ENCODE measurements around the gene PIGQ.
A peak's percentile ranks its signal among the peaks of the same experiment; 100 is the strongest.

Gene PIGQ

DNA sequence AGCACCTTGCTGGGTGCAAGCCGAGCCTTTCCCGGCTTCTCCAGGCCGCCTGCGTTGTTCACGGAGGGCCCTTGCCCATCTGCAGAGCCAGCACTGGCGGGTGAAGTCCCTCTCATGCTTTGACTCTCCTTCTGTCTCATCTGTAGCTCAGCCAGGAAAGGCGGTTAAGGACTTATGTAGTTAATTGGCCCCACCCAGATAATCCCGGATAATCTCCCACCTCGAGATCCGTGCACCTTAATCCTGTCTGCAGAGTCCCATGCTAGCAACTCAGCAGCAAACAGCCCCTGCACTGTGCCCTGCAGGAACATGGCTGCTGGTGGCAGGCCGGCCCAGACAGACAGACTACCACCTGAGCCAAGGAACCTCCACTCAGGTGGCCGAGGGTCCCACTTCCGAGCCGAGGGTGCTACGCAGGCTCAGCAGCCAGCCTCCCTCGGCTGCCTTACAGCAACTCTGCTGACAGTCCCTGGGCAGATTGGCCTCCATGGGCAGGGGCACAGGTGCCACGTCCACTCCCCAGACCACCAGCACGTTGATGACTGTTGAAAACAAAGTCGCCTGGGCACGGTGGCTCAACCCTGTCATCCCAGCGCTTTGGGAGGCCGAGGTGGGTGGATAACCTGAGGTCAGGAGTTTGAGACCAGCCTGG, 37.0 kb downstream of the PIGQ start:
- no peak for DNase-seq (ENCODE audit: low read depth, low spot score)

DNA sequence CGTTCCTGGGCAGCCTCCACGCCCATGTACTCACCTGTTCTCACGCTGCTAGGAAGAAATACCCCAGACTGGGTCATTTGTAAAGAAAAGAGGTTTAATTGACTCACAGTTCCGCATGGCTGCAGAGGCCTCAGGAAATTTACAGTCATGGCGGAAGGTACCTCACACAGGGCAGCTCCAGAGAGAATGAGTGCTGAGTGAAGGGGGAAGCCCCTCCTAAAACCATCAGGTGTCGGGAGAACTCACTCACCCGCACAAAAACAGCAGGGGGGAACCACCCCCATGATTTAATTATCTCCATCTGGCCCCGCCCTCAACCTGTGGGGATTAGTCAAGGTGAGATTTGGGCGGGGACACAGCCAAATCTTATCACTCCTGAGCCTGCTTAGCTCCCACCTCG, 38.3 kb downstream of the PIGQ start:
- no peak for DNase-seq (ENCODE audit: low read depth, low spot score)

DNA sequence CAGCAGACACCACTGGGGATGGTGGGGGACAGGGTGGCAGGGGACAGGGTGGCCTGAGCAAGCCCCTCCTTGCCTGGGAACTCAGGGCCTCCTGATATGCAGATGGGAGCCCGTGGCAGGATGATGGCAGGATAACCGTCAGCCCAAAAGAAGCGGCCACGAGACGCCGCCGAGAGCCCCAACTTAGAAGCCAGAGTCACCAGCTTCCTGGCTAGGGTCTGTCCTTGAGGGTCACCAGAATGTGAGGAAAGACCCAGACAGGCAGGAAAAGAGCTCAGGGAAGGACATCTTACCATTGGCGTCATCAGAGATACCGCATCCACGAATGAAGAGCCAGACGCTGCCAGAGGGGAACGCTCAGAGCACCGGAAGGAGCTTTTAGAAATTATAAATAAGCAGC, 39.5 kb downstream of the PIGQ start:
- no peak for DNase-seq (ENCODE audit: low read depth, low spot score)

DNA sequence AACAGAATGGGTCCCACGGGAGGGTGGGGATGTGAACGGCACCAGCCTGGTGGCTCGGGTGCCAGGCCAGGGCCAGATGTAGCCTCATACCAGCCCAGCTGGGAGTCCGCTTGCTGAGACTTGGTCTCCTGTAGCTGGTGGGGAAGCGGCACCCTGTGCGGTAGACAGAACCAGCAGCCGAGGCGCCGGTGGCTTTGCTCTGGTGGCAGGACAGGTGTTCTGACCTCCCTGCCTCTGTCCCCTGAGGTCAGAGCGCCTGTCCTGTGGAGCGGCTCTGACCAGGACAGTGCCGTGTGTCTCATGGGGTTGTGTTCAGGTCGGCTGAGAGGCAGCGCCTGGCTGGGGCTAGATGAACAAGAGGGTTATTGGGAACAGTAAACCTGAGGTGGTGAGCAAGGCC, 40.2 kb downstream of the PIGQ start:
- DNase-seq (ENCODE audit: low read depth, low spot score): no peak

- DNase-seq (ENCODE audit: low read depth, low spot score): peak; percentile 65
Observed at GRCh38 chr16:610513-611381, 41.0 kb downstream of the PIGQ start.

DNA sequence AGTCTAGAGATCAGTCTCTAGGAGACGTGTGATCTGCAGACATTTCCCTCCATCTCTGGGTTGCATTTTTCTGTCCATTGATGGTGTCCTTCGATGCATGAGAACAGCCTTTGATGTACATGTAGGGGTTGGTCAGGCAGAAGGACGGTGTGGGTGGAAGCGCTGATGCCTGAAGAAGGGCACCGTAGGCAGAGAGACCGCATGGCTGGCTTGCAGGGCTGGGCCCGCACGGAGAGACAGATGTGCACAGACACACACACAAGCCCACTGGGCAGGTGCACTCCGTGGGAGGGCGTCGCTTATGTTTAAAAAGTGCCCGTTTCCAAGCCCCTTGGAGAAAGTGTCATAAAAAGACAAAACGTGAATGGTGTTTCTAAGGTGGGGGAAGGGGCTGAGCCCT, 45.4 kb downstream of the PIGQ start:
- no peak for DNase-seq (ENCODE audit: low read depth, low spot score)

DNA sequence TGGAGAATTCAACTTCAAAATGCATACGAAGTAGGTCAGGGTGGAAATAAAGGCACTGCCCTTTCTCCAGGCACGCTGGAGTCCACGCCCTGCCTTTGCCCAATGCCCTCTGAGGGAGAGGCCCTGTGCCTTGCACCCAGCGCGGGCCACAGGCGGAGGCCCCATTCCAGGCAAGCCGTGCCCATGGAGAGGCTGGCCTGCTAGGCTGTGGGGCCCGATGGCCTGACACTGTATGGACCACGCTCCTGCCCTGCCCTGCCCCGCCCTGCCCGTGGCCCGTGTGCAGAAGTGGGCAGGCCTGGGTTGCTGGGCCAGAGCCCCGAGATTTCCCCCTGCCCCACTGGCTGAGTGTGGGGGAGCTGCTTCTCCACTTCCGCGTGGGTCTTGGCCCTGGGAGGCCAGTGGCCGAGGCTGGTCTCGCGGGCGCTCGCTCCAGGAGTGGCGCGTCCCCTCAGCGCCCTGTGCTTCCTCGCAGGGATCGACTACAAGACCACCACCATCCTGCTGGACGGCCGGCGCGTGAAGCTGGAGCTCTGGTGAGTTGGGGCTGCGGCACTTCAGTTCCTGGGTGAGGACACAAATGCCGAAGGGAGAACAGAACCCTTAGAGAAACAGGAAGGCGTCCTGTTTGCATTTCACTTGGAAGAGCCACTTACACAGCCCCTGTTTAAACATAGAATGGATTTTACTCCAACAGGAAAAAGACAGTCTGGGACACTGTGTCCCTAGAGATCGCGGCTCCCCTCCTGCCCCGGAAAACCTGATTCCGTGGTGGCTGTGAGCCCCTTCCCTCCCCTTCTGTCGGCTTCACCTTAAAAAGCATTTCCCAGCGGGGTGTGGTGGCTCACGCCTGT, 47.2 kb downstream of the PIGQ start:
- DNase-seq (ENCODE audit: low read depth, low spot score): no peak

- DNase-seq (ENCODE audit: low read depth, low spot score): no peak
Observed at GRCh38 chr16:617855-618254, 48.1 kb downstream of the PIGQ start.

DNA sequence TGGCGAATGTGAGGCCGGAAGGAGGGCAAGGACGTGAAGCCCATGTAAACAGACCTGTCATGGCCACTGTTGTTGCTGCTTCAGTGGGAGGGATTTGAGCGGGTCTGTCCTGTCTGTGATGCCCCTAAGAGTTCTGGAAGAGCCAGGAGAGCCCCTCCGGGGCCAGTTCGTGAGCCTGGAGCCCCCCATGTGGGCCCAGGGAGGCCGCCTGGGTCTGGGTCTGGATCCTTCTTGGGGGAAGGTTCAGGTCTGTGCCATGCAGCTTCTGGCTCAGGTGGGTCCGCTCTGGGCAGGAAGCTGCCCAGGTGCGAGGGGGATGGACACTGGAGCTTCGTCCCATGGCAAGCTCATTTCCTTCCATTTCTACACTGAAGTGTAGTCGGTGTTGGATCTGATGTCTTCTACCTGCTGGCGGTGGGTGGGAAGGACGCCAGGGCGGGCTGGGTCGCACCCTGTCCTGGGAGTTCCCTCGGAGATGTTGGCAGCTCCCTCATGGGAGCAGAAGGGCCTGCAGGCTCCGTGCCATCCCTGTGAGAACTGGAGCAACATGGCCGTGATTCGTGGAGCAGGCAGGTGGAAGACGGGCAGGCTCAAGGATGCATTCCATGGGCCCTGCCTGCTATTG, 49.8 kb downstream of the PIGQ start:
- DNase-seq (ENCODE audit: low read depth, low spot score): no peak

- no peak for DNase-seq (ENCODE audit: low read depth, low spot score)
Observed at GRCh38 chr16:620700-621525, 51.1 kb downstream of the PIGQ start.

DNA sequence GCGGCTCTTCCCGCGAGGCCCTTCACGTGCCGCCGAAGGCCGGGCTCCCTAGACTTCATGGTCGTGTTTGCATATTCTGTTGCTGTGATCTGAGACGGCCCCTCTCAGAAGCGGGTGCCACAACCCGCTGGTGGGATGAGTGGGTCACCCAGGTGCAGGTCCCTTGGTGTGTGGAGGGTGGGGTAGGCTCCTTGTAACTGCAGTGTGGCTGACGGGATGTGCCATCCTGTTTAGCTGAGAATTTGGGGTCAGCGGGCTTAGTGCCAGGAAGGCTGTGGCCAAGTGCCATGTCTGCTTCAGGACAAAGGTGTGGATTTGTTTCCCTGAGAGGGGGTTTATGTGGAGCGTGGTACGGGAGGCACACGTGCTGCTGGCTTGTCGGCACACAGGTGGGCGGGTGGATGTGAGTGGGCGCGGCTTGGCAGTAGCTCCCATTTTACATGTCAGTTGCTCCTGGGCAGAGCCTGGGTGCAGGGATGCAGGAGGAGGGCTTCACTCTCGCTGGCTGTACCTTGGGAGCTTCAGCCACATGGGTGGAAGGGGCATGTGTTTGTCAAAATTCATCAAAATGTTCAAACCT, 51.8 kb downstream of the PIGQ start:
- no peak for DNase-seq (ENCODE audit: low read depth, low spot score)

- no peak for DNase-seq (ENCODE audit: low read depth, low spot score)
Observed at GRCh38 chr16:622920-623280, 53.1 kb downstream of the PIGQ start.

- no peak for DNase-seq (ENCODE audit: low read depth, low spot score)
Observed at GRCh38 chr16:624526-625070, 54.8 kb downstream of the PIGQ start.

GRCh38 chr16:625117-625976, 55.6 kb downstream of the PIGQ start:
- no peak for DNase-seq (ENCODE audit: low read depth, low spot score)

DNA sequence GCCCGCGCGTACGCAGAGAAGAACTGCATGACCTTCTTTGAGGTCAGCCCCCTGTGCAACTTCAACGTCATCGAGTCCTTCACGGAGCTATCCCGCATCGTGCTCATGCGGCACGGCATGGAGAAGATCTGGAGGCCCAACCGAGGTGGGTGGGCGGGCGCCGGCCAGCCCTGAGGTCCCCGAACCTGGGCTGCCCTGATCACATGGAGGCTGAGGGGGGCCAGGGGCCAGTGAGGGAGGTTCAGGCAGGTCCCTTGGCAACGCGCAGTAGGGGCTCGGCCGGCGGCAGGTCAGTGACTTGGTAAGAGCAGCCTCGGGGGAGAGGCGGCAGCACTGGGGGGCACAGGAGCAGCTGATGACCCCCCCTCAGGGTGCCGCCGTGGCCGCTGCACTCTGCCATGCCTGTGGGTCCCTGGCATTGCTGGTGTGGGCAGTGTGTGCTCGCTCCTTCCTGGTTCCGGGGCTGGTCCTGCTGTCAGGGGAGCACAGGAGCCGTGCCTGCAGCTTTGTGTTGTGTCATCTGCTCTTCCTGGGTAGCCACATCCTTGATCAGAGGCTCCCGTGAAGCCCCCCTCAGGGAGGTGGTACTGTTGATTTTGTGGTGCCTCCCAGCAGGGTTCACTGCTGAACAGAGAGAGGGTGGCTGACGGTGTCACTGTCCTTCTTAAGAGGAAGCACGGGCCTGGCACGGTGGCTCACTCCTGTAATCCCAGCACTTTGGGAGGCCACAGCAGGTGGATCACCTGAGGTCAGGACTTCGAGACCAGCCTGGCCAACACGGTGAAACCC, 56.4 kb downstream of the PIGQ start:
- DNase-seq (ENCODE audit: low read depth, low spot score): no peak

- no peak for DNase-seq (ENCODE audit: low read depth, low spot score)
Observed at GRCh38 chr16:626787-627453, 57.2 kb downstream of the PIGQ start.

DNA sequence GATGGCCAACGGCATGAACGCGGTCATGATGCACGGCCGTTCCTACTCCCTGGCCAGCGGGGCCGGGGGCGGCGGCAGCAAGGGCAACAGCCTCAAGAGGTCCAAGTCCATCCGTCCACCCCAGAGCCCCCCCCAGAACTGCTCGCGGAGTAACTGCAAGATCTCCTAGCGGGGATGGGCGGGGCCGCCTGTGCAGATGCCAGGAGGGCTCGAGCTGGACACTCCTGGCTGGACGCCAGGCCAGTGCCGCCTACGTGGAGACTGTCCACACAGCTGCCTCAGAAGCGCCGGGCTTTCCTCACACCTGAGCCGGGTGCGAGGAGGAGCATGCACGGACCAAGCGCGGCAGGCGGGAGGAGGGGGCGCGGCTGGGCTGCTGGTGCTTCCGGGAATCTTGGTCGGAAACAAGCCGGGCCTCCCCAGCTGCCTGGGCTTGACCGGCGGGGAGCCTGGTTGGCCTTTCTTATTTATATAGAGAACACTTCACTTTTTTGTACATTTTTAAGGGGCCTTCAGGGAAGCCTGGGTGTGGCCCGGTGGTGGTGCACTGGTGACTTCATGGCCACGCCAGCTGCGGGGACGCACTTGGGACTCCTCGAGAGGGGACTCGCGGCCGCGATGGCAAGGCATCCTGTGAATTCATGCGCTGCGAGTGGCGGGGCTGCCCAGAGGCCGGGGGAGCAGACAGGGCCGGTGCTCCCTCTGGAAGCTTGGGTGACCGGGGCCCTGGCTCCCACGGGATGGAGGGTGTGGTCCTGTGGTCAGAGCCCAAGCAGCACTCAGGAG, 57.9 kb downstream of the PIGQ start:
- no peak for DNase-seq (ENCODE audit: low read depth, low spot score)

Measured in ELF-1 (cell line).